Keratinocyte (primary cell): Measurements from ENCODE around the gene NLGN1.

Experiments used
- CTCF ChIP-seq, 3 experiments: IDR thresholded peaks in 1 of 3; conservative IDR thresholded peaks in 1 of 3; optimal IDR thresholded peaks in 1 of 3; 2 replicates in 2 of 3; 3 replicates in 1 of 3; pipeline versions ENCODE3 to v1.5.1; 2011; ENCODE audit warnings: low read length in 3 of 3, mild to moderate bottlenecking in 3 of 3, moderate library complexity in 2 of 3, control low read depth in 1 of 3, inconsistent platforms in 1 of 3; ENCODE audit not compliant: insufficient read depth in 2 of 3; ENCODE audit errors: extremely low read depth in 1 of 3
- EZH2 ChIP-seq: IDR thresholded peaks from one replicate; pipeline ENCODE4 v1.6.1; 2012; ENCODE audit warnings: inconsistent platforms, mild to moderate bottlenecking, low read length, moderate library complexity

GRCh38 chr3:174229916-174230315, 832.4 kb downstream of the NLGN1 start:
- no peak for TF ChIP-seq CTCF (optimal IDR thresholded peaks at IDR 0.05 in 1 of 3, IDR thresholded peaks at IDR 0.05 in 1 of 3, conservative IDR thresholded peaks at IDR 0.05 in 1 of 3; ENCODE audit: extremely low read depth in 1 of 3, insufficient read depth in 2 of 3, low read length in 3 of 3)
- TF ChIP-seq EZH2 = no peak
